ENCODE measurements around the gene GNAT1. TPM values are rescaled to one million over a fixed set of nuclear protein-coding genes. Genes with fewer than 3 reads are reported as not detected.

The GNAT1 gene
- total RNA-seq, 1 donor, result not detected

GRCh38 chr3:50211930-50212329, 20.5 kb downstream of the GNAT1 start:
- DNase-seq (ENCODE audit: low read depth), result peak; percentile 9
- TF ChIP-seq, protein P1, sequence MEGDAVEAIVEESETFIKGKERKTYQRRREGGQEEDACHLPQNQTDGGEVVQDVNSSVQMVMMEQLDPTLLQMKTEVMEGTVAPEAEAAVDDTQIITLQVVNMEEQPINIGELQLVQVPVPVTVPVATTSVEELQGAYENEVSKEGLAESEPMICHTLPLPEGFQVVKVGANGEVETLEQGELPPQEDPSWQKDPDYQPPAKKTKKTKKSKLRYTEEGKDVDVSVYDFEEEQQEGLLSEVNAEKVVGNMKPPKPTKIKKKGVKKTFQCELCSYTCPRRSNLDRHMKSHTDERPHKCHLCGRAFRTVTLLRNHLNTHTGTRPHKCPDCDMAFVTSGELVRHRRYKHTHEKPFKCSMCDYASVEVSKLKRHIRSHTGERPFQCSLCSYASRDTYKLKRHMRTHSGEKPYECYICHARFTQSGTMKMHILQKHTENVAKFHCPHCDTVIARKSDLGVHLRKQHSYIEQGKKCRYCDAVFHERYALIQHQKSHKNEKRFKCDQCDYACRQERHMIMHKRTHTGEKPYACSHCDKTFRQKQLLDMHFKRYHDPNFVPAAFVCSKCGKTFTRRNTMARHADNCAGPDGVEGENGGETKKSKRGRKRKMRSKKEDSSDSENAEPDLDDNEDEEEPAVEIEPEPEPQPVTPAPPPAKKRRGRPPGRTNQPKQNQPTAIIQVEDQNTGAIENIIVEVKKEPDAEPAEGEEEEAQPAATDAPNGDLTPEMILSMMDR (IDR thresholded peaks at IDR 0.05; ENCODE audit: insufficient read depth, low read length), result no peak
- no peak overlapping the region for H3K4me3 ChIP-seq (ENCODE audit: low read depth, low read length)

GRCh38 chr3:50212502-50212901, 21.1 kb downstream of the GNAT1 start:
- TF ChIP-seq, protein P1 (IDR thresholded peaks at IDR 0.05; ENCODE audit: insufficient read depth, low read length), result peak; percentile 2
- DNase-seq (ENCODE audit: low read depth), result no peak
- H3K4me3 ChIP-seq (ENCODE audit: low read depth, low read length), result no peak overlapping the region

DNA sequence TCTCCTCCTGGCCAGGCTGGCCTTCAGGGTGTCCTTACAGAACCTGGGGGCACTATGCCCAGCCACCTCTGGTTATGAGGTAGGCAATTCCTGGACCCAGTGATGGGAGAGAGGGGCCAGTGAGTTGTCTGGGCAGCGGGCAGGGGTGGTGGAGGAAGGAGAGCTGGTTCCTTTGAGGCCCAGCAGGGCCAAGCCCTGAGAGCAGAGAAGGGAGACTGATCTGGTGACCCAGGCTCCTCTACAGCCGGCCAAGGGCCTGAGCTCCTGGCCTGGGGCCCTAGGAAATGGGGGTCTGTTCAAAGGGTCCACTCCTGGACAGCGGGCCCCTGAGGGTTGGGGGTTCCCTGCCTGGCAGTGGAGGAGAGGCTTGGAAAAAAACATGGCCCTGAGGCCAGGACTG, 21.6 kb downstream of the GNAT1 start:
- TF ChIP-seq, protein P1 (IDR thresholded peaks at IDR 0.05; ENCODE audit: insufficient read depth, low read length), result no peak
- H3K4me3 ChIP-seq (ENCODE audit: low read depth, low read length), result no peak overlapping the region
- DNase-seq (ENCODE audit: low read depth), result no peak

DNA sequence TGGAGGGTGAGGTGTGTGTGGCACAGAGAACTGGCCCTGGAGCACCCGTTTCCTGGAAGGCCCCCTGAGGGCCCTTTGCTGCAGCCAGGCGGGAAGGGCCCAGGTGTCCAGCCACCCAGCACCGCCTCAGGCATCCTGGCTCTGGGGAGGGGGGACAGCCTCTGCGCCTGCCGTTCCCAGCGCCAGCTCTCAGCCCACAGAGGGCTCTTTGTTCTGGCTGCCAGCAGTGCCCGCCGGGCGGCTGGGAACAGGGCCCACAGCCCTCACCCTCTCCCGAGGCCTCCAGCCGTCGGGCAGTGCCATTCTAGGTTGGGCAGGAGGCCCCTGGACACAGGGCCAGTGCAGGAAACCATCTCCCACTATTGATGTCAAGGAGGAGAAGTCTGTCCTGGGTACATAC, 22.0 kb downstream of the GNAT1 start:
- TF ChIP-seq, protein P1 (IDR thresholded peaks at IDR 0.05; ENCODE audit: insufficient read depth, low read length), result no peak

DNA sequence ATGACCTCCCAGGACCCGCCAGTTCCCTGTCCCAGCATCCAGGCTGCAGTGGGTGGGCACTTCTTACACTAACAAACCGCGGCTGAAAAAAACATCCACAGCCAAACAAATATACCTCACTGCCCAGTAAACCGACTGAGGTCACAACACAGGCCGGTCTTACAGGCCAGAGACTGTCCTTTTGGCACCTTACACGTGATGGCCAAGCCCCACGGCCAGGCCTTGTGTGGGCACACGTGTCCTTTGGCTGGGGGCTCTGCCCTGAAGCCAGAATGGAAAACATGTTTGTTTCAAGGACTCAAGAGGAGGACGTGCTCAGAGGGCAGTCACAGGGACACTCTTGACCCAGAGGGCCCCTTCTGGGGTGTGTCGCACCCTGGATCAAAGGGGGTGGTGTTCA, 23.4 kb downstream of the GNAT1 start:
- DNase-seq (ENCODE audit: low read depth), result no peak
- TF ChIP-seq, protein P1 (IDR thresholded peaks at IDR 0.05; ENCODE audit: insufficient read depth, low read length), result no peak
- no peak overlapping the region for H3K4me3 ChIP-seq (ENCODE audit: low read depth, low read length)

More for the DNA sequence above, 22.0 kb downstream of the GNAT1 start:
- DNase-seq (ENCODE audit: low read depth), result no peak
- no peak overlapping the region for H3K4me3 ChIP-seq (ENCODE audit: low read depth, low read length)

GRCh38 chr3:50215529-50215928, 24.1 kb downstream of the GNAT1 start:
- TF ChIP-seq, protein P1 (IDR thresholded peaks at IDR 0.05; ENCODE audit: insufficient read depth, low read length), result no peak
- no peak for DNase-seq (ENCODE audit: low read depth)
- H3K4me3 ChIP-seq (ENCODE audit: low read depth, low read length), result no peak overlapping the region

DNA sequence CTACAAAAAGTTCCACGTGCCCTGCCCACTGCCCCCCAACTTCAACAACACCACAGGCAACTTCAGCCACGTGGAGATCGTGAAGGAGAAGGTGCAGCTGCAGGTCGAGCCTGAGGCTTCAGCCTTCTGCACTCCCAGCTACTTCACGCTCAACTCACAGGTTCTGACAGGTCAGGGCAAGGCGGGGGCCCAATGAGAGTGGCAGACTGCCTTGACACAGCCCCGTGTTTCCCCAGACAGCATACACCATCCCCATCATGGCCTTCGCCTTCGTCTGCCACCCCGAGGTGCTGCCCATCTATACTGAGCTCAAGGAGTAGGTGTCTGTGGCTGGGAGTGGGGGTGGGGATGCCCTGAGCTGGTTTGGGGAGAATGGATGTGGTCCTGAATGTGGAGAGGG, 26.3 kb downstream of the GNAT1 start:
- TF ChIP-seq, protein P1 (IDR thresholded peaks at IDR 0.05; ENCODE audit: insufficient read depth, low read length), result no peak
- H3K4me3 ChIP-seq (ENCODE audit: low read depth, low read length), result no peak overlapping the region
- no peak for DNase-seq (ENCODE audit: low read depth)
